Measurements from ENCODE around the gene PSME4. TPM values are rescaled to one million over a fixed set of nuclear protein-coding genes. Genes with fewer than 3 reads are reported as not detected.

PSME4 gene
- total RNA-seq = 10 to 100 TPM; 37.0 to 65.7 TPM

- Histone ChIP-seq H3K36me3 (no peaks in the 10 kb centered on the region), H3K27ac (peak within 1 kb of the TSS; percentile 92 to 93), H3K4me3 (peak within 1 kb of the TSS; percentile 62 to 80), H3K4me1 (replicated peaks) (no peaks in the 10 kb centered on the region), H3K27me3 (replicated peaks; ENCODE audit: insufficient read depth) (no peaks in the 10 kb centered on the region), H3K9me3 (no peaks in the 10 kb centered on the region)
- 0% methylated on average over 43 of the region's 81 CpGs for WGBS
- peak in 1 of 4 experiments; percentile 7 for TF ChIP-seq CTCF (IDR thresholded peaks at IDR 0.05)
- peak; percentile 98 for TF ChIP-seq POLR2A (IDR thresholded peaks at IDR 0.05)
- peak; percentile 74 for TF ChIP-seq POLR2AphosphoS5 (IDR thresholded peaks at IDR 0.05)
- intact Hi-C loops (cut with DNase I) = no loop called here
- DNase-seq (ENCODE audit: low spot score) = peak; percentile 92
Measured at GRCh38 chr2:53970724-53971602, at the start of gene PSME4. Gene PSME4, minus strand, starts transcription at chr2:53970993. Its CDS starts 209 bp downstream, at chr2:53970784.

- Histone ChIP-seq H3K27me3 (replicated peaks; ENCODE audit: insufficient read depth) (no peaks in the 10 kb centered on the region), H3K36me3 (no peaks in the 10 kb centered on the region), H3K27ac (no peak overlapping the region), H3K4me1 (replicated peaks) (no peaks in the 10 kb centered on the region), H3K4me3 (no peak overlapping the region), H3K9me3 (no peaks in the 10 kb centered on the region)
- no peak for DNase-seq (ENCODE audit: low spot score)
- WGBS = 24% methylated on average over 1 of the region's 1 CpG
- TF ChIP-seq CTCF (IDR thresholded peaks at IDR 0.05) (no peak), POLR2A (IDR thresholded peaks at IDR 0.05) (no peak), POLR2AphosphoS5 (IDR thresholded peaks at IDR 0.05) (no peak)
- intact Hi-C loops (cut with DNase I) = no loop called here
Measured at GRCh38 chr2:54015798-54016699, 45.3 kb upstream of the PSME4 start.

GRCh38 chr2:54013996-54014395, 43.2 kb upstream of the PSME4 start:
- Histone ChIP-seq H3K27ac (no peak overlapping the region), H3K9me3 (no peaks in the 10 kb centered on the region)
- intact Hi-C loops (cut with DNase I) = no loop called here

GRCh38 chr2:54012538-54013141, 41.8 kb upstream of the PSME4 start:
- no peak for DNase-seq (ENCODE audit: low spot score)
- intact Hi-C loops (cut with DNase I) = no loop called here
- Histone ChIP-seq H3K4me1 (replicated peaks) (no peaks in the 10 kb centered on the region), H3K4me3 (no peak overlapping the region), H3K27me3 (replicated peaks; ENCODE audit: insufficient read depth) (no peaks in the 10 kb centered on the region), H3K9me3 (no peaks in the 10 kb centered on the region), H3K36me3 (no peaks in the 10 kb centered on the region), H3K27ac (no peak overlapping the region)
- 73% methylated on average over 11 of the region's 11 CpGs for WGBS
- TF ChIP-seq POLR2A (IDR thresholded peaks at IDR 0.05) (no peak), CTCF (IDR thresholded peaks at IDR 0.05) (no peak), POLR2AphosphoS5 (IDR thresholded peaks at IDR 0.05) (no peak)

More at GRCh38 chr2:54013996-54014395, 43.2 kb upstream of the PSME4 start:
- TF ChIP-seq POLR2AphosphoS5 (IDR thresholded peaks at IDR 0.05) (no peak), POLR2A (IDR thresholded peaks at IDR 0.05) (no peak), CTCF (IDR thresholded peaks at IDR 0.05) (no peak)
- 73% methylated on average over 6 of the region's 6 CpGs for WGBS
- Histone ChIP-seq H3K27me3 (replicated peaks; ENCODE audit: insufficient read depth) (no peaks in the 10 kb centered on the region), H3K36me3 (no peaks in the 10 kb centered on the region), H3K4me1 (replicated peaks) (no peaks in the 10 kb centered on the region), H3K4me3 (no peak overlapping the region)
- no peak for DNase-seq (ENCODE audit: low spot score)

Data from prostate gland (tissue), 2 donors.